ENCODE data around the gene ACOX2.

Gene ACOX2

DNA sequence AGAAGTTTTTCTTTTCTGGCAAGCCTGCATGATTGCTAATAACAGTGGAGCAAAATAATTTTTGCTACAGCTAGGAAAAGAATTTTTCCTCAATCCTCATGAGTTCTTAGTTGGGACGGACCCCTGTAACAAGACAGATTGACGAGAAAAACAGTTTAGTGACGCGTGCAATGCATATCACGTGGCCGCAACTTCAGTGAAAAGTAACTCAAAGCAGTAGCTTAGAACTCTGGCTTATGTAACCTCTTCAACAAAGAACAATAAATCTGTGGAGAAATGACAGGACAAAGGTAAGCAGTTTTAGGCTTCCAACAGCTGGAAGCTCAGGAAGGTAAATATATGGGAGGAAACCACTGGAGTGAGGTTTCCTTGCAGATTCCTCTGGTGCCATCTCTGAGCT, 20.5 kb upstream of the ACOX2 start:
- Histone ChIP-seq H3K79me2 (ENCODE audit: insufficient read depth, low read length) (no peaks in the 10 kb centered on the region), H3F3A (ENCODE audit: low read depth) (no peaks in the 10 kb centered on the region), H2AFZ (ENCODE audit: low read length) (no peak overlapping the region), H3K4me2 (ENCODE audit: low read depth, low read length, poor library complexity, severe bottlenecking) (no peak overlapping the region), H3K4me1 (ENCODE audit: insufficient read depth, low read length, poor library complexity, severe bottlenecking) (peaks cover 8% of the 10 kb centered on the region), H3K4me3 (ENCODE audit: low read length, poor library complexity, severe bottlenecking) (no peak overlapping the region), H3K9ac (ENCODE audit: low read depth, low read length, poor library complexity, severe bottlenecking) (no peak overlapping the region), H3K9me3 (ENCODE audit: insufficient read depth, low read depth, low read length) (no peaks in the 10 kb centered on the region), H3K27me3 (ENCODE audit: insufficient read depth, low read length, poor library complexity, severe bottlenecking) (no peaks in the 10 kb centered on the region), H3K36me3 (ENCODE audit: insufficient read depth, low read length) (no peaks in the 10 kb centered on the region), H3K9me2 (replicated peaks; ENCODE audit: low read depth, low read length) (no peaks in the 10 kb centered on the region), H4K20me1 (ENCODE audit: insufficient read depth, low read length, poor library complexity, severe bottlenecking) (no peaks in the 10 kb centered on the region)
- TF ChIP-seq, protein P1, sequence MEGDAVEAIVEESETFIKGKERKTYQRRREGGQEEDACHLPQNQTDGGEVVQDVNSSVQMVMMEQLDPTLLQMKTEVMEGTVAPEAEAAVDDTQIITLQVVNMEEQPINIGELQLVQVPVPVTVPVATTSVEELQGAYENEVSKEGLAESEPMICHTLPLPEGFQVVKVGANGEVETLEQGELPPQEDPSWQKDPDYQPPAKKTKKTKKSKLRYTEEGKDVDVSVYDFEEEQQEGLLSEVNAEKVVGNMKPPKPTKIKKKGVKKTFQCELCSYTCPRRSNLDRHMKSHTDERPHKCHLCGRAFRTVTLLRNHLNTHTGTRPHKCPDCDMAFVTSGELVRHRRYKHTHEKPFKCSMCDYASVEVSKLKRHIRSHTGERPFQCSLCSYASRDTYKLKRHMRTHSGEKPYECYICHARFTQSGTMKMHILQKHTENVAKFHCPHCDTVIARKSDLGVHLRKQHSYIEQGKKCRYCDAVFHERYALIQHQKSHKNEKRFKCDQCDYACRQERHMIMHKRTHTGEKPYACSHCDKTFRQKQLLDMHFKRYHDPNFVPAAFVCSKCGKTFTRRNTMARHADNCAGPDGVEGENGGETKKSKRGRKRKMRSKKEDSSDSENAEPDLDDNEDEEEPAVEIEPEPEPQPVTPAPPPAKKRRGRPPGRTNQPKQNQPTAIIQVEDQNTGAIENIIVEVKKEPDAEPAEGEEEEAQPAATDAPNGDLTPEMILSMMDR (conservative IDR thresholded peaks at IDR 0.05; ENCODE audit: low read length): no peak
- no peak for TF ChIP-seq EZH2phosphoT487 (IDR thresholded peaks at IDR 0.05; ENCODE audit: borderline replicate concordance)

DNA sequence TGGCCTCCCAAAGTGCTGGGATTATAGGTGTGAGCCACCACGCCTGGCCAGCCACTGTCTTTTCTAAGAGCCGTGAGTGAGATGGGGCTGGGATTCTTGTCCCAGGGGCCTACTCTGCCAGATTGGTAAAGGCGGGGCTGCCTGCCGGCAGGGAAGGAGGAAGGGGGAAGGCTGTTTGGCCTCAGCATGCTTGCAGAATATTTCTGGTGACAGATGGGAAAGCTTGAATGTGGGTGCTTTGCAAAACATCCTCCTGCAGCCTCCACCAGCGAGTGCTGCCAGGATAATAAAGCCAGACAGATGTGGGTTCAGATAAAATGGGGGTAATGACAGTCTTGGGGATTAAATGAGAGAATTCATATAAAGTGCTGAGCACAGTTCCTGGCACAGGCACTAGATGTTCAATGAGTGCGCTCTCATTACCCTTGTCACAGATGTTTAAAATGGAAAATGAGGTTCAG, 19.8 kb upstream of the ACOX2 start:
- Histone ChIP-seq H3K27me3 (ENCODE audit: insufficient read depth, low read length, poor library complexity, severe bottlenecking) (no peaks in the 10 kb centered on the region), H3K4me1 (ENCODE audit: insufficient read depth, low read length, poor library complexity, severe bottlenecking) (peaks cover 8% of the 10 kb centered on the region), H3K9me2 (replicated peaks; ENCODE audit: low read depth, low read length) (no peaks in the 10 kb centered on the region), H3K4me3 (ENCODE audit: low read length, poor library complexity, severe bottlenecking) (no peak overlapping the region), H4K20me1 (ENCODE audit: insufficient read depth, low read length, poor library complexity, severe bottlenecking) (no peaks in the 10 kb centered on the region), H3K79me2 (ENCODE audit: insufficient read depth, low read length) (no peaks in the 10 kb centered on the region), H3K9ac (ENCODE audit: low read depth, low read length, poor library complexity, severe bottlenecking) (no peak overlapping the region), H3K36me3 (ENCODE audit: insufficient read depth, low read length) (no peaks in the 10 kb centered on the region), H3F3A (ENCODE audit: low read depth) (no peaks in the 10 kb centered on the region), H3K9me3 (ENCODE audit: insufficient read depth, low read depth, low read length) (no peaks in the 10 kb centered on the region), H2AFZ (ENCODE audit: low read length) (no peak overlapping the region), H3K4me2 (ENCODE audit: low read depth, low read length, poor library complexity, severe bottlenecking) (no peak overlapping the region)
- TF ChIP-seq, protein P1 (conservative IDR thresholded peaks at IDR 0.05; ENCODE audit: low read length): no peak
- no peak for TF ChIP-seq EZH2phosphoT487 (IDR thresholded peaks at IDR 0.05; ENCODE audit: borderline replicate concordance)

DNA sequence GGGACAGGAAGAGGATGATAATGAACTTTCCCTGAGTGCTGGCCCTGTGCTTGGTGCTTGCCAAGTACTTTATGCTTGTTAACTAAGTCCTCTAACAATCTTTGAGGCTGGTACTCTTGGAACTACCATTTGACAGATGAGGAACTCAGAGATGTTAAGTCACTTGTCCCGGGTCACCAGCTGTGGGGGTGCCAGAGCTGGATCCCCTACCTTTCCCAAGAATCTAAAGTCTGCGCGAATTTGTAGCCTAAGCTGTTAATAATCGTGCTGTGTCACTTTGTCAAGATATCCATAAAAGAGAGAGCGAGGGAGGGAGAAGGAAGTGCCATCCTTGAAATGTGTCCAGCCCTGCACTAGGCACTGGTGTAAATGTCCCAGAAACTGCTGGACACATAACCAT, 19.0 kb upstream of the ACOX2 start:
- no peak overlapping the region for H2AFZ ChIP-seq (ENCODE audit: low read length)
- TF ChIP-seq, protein P1 (conservative IDR thresholded peaks at IDR 0.05; ENCODE audit: low read length): no peak
- TF ChIP-seq EZH2phosphoT487 (IDR thresholded peaks at IDR 0.05; ENCODE audit: borderline replicate concordance): no peak

More for the DNA sequence above, 19.0 kb upstream of the ACOX2 start:
- Histone ChIP-seq H3F3A (ENCODE audit: low read depth) (no peaks in the 10 kb centered on the region), H3K9me3 (ENCODE audit: insufficient read depth, low read depth, low read length) (no peaks in the 10 kb centered on the region), H3K4me1 (ENCODE audit: insufficient read depth, low read length, poor library complexity, severe bottlenecking) (peaks cover 8% of the 10 kb centered on the region), H3K36me3 (ENCODE audit: insufficient read depth, low read length) (no peaks in the 10 kb centered on the region), H3K9ac (ENCODE audit: low read depth, low read length, poor library complexity, severe bottlenecking) (no peak overlapping the region), H4K20me1 (ENCODE audit: insufficient read depth, low read length, poor library complexity, severe bottlenecking) (no peaks in the 10 kb centered on the region), H3K9me2 (replicated peaks; ENCODE audit: low read depth, low read length) (no peaks in the 10 kb centered on the region), H3K27me3 (ENCODE audit: insufficient read depth, low read length, poor library complexity, severe bottlenecking) (no peaks in the 10 kb centered on the region), H3K79me2 (ENCODE audit: insufficient read depth, low read length) (no peaks in the 10 kb centered on the region), H3K4me3 (ENCODE audit: low read length, poor library complexity, severe bottlenecking) (no peak overlapping the region), H3K4me2 (ENCODE audit: low read depth, low read length, poor library complexity, severe bottlenecking) (no peak overlapping the region)
